ENCODE measurements around the gene RHBDD3.

GRCh38 chr22:29212743-29213142 is 55.0 kb downstream of the RHBDD3 start:
- TF ChIP-seq CTCF (IDR thresholded peaks at IDR 0.05; ENCODE audit: insufficient read depth, low read depth, low read length) (no peak), EZH2 (IDR thresholded peaks at IDR 0.05; ENCODE audit: insufficient read depth, low read length) (no peak)
